K562 (cell line): ENCODE data around the gene HSD11B1L. TPM values are rescaled to one million over a fixed set of nuclear protein-coding genes. Genes with fewer than 3 reads are reported as not detected.

Experiments used
- BACH1 ChIP-seq: fragments of 200-800 bp; sonication (Bioruptor generic); IDR thresholded peaks from 2 replicates; pipeline ENCODE4 v1.6.1; 2016; ENCODE audit warnings: missing genetic modification characterization, missing compliant biosample characterization
- CBFB ChIP-seq: sonication (generic); formaldehyde crosslinking; IDR thresholded peaks from 2 replicates; pipeline ENCODE4 v1.4.0; 2020; ENCODE audit warnings: mild to moderate bottlenecking, missing genetic modification reagents
- COPS2 ChIP-seq: fragments of 450-650 bp; conservative IDR thresholded peaks from 2 replicates; pipeline ENCODE4 v1.6.1; 2016; ENCODE audit warnings: mild to moderate bottlenecking, moderate library complexity
- CREBBP ChIP-seq: IDR thresholded peaks from one replicate; pipeline ENCODE4 v1.6.1; 2012; ENCODE audit warnings: low read depth, mild to moderate bottlenecking, control low read depth, inconsistent platforms, low read length
- CREM ChIP-seq: IDR thresholded peaks from 2 replicates; pipeline ENCODE4 v1.6.1; 2014; ENCODE audit warnings: antibody characterized with exemption, low read depth
- ETV1 ChIP-seq: fragments of 450-650 bp; conservative IDR thresholded peaks from 2 replicates; pipeline ENCODE4 v1.6.1; 2016; ENCODE audit warnings: missing genetic modification characterization, control low read depth, low read depth, missing compliant biosample characterization
- ETV5 ChIP-seq: sonication (generic); formaldehyde crosslinking; IDR thresholded peaks from 2 replicates; pipeline ENCODE4 v1.4.0; 2020; ENCODE audit warnings: low read depth, mild to moderate bottlenecking, missing genetic modification reagents
- MEF2A ChIP-seq: IDR thresholded peaks from 2 replicates; pipeline ENCODE4 v1.6.1; 2011; ENCODE audit warnings: low read depth, mild to moderate bottlenecking, low read length, moderate library complexity; ENCODE audit not compliant: control insufficient read depth
- MXI1 ChIP-seq: IDR thresholded peaks from 2 replicates; pipeline ENCODE4 v1.6.1; 2011; ENCODE audit warnings: low read depth, mild to moderate bottlenecking, improper control_type of control experiment, low read length
- NFATC3 ChIP-seq: fragments of 450-650 bp; IDR thresholded peaks from 2 replicates; pipeline ENCODE4 v1.6.1; 2017; ENCODE audit warnings: mild to moderate bottlenecking
- POLR2A ChIP-seq: fragments of 450-650 bp; conservative IDR thresholded peaks from 2 replicates; pipeline ENCODE4 v1.6.1; 2016
- RBM15 ChIP-seq: fragments of 200-400 bp; formaldehyde crosslinking; IDR thresholded peaks from 2 replicates; pipeline ENCODE4 v1.6.1; 2018; ENCODE audit warnings: mild to moderate bottlenecking, low read length, moderate library complexity; ENCODE audit not compliant: insufficient read depth
- SMAD3 ChIP-seq: fragments of 450-650 bp; formaldehyde crosslinking; conservative IDR thresholded peaks from 2 replicates; pipeline ENCODE4 v1.4.0; 2020; ENCODE audit warnings: mild to moderate bottlenecking
- SNIP1 ChIP-seq: fragments of 450-650 bp; IDR thresholded peaks from 2 replicates; pipeline ENCODE4 v1.7.1; 2017; ENCODE audit warnings: low read depth, mild to moderate bottlenecking
- TAF1 ChIP-seq: IDR thresholded peaks from 2 replicates; pipeline ENCODE4 v1.6.1; 2011; ENCODE audit warnings: mild to moderate bottlenecking, low read length, moderate library complexity; ENCODE audit not compliant: insufficient read depth, control insufficient read depth, severe bottlenecking; ENCODE audit errors: extremely low read depth
- TCF7L2 ChIP-seq: fragments of 150-350 bp; IDR thresholded peaks from 2 replicates; pipeline ENCODE4 v1.6.1; 2016; ENCODE audit warnings: low read depth, mild to moderate bottlenecking, low read length, moderate library complexity
- TOE1 ChIP-seq, 2 experiments: fragments of 450-650 bp in 1 of 2; sonication (generic) in 1 of 2; formaldehyde crosslinking in 1 of 2; IDR thresholded peaks; 2 replicates each; pipeline versions ENCODE4 v1.7.1 to v1.8.0; 2016 to 2022; ENCODE audit warnings: borderline replicate concordance in 2 of 2, mild to moderate bottlenecking in 2 of 2, antibody characterized with exemption in 1 of 2, inconsistent platforms in 1 of 2, low read depth in 1 of 2, missing genetic modification reagents in 1 of 2, moderate library complexity in 1 of 2
- TSHZ1 ChIP-seq: fragments of 250-450 bp; sonication (Bioruptor Pico); IDR thresholded peaks from 2 replicates; pipeline ENCODE4 v1.4.0; 2020; ENCODE audit warnings: mild to moderate bottlenecking, moderate library complexity
- UBTF ChIP-seq, 2 experiments: IDR thresholded peaks; 2 replicates each; pipeline ENCODE4 v1.6.1; 2012; ENCODE audit warnings: improper control_type of control experiment in 2 of 2, low read depth in 2 of 2, low read length in 2 of 2, borderline replicate concordance in 1 of 2
- WHSC1 ChIP-seq: IDR thresholded peaks from one replicate; pipeline ENCODE4 v1.6.1; 2012; ENCODE audit warnings: low read length, control low read depth, inconsistent platforms
- ZNF174 ChIP-seq: fragments of 250-450 bp; sonication (Bioruptor Pico); IDR thresholded peaks from 2 replicates; pipeline ENCODE4 v1.4.0; 2020; ENCODE audit warnings: mild to moderate bottlenecking
- ZNF217 ChIP-seq: sonication (generic); formaldehyde crosslinking; IDR thresholded peaks from 2 replicates; pipeline ENCODE4 v1.8.0; 2022; ENCODE audit warnings: mild to moderate bottlenecking, missing genetic modification reagents
- ZNF324 ChIP-seq: fragments of 250-450 bp; sonication (Bioruptor Pico); IDR thresholded peaks from 2 replicates; pipeline ENCODE4 v1.4.0; 2020; ENCODE audit warnings: mild to moderate bottlenecking
- polyA plus RNA-seq, 8 experiments: library from polyadenylated mRNA; depleted of rRNA in 4 of 8; stranded (reverse) in 5 of 8; unstranded in 3 of 8; fragments of >200 nt; fragmentation: Nextera tagmentation in 2 of 8; fragmentation: Illumina TruSeq in 1 of 8; extraction: Ambion mirVana in 2 of 8; extraction: Trizol in 1 of 8; gene quantifications; 2 replicates each; pipeline versions ENCODE4 v1.2.1 to v1.2.3, GENCODE V29; 2011 to 2014; ENCODE audit warnings: inconsistent platforms in 1 of 8, missing spikeins in 1 of 8
- total RNA-seq, 7 experiments: library from RNA; depleted of rRNA in 6 of 7; stranded (reverse); fragments of >200 nt in 6 of 7; fragmentation: Illumina TruSeq in 2 of 7; extraction: Trizol in 2 of 7; gene quantifications; 2 replicates each; pipeline versions ENCODE4 v1.2.1 to v1.2.3, GENCODE V29; 2011 to 2021; ENCODE audit warnings: low replicate concordance in 1 of 7

HSD11B1L gene
- total and polyA plus RNA-seq, 9 of the 15 experiments (the other 6 are each of a cell fraction or from before 2014, with no cell fraction given): 0.31 to 7.7 (median 2.3) TPM

GRCh38 chr19:5718579-5719273 lies 37.9 kb downstream of the HSD11B1L start (continued):
- peak; percentile 43; the same call in 1 of the 2 replicates for TF ChIP-seq MXI1
- TF ChIP-seq CREM: peak; percentile 45
- 0 out of 2 replicates have a peak, but pooled peaks have one; percentile 74 for TF ChIP-seq NFATC3
- TF ChIP-seq UBTF (IDR thresholded peaks at IDR 0.05; ENCODE audit: borderline replicate concordance in 1 of 2, low read depth in 2 of 2, low read length in 2 of 2): 0 out of 4 replicates have a peak, but pooled peaks of 1 of the 2 experiments have one; percentile 29
- TF ChIP-seq COPS2: no peak
- TF ChIP-seq ZNF217 (CRISPR knock-in tag): no peak
- TF ChIP-seq BACH1: peak; percentile 70; the same call in 1 of the 2 replicates
- TF ChIP-seq TOE1 (IDR thresholded peaks at IDR 0.05; ENCODE audit: borderline replicate concordance): peak; percentile 58
- no peak for TF ChIP-seq TOE1 (CRISPR knock-in tag; IDR thresholded peaks at IDR 0.05; ENCODE audit: borderline replicate concordance, low read depth)
- no peak for TF ChIP-seq CBFB
- no peak for TF ChIP-seq RBM15
- TF ChIP-seq ETV5 (CRISPR knock-in tag): no peak; the same call in 1 of the 2 replicates
- TF ChIP-seq CREBBP: no peak
- TF ChIP-seq TSHZ1 (CRISPR knock-in tag): no peak
- TF ChIP-seq ZNF324: no peak
- TF ChIP-seq ETV1 (tag): 0 out of 2 replicates have a peak, but pooled peaks have one; percentile 37
- no peak for TF ChIP-seq TCF7L2
- no peak for TF ChIP-seq ZNF174
- peak; percentile 66 for TF ChIP-seq TAF1
- peak; percentile 63; the same call in 1 of the 2 replicates for TF ChIP-seq SMAD3 (CRISPR knock-in tag)
- peak; percentile 25; the same call in 1 of the 2 replicates for TF ChIP-seq MEF2A
- no peak for TF ChIP-seq SNIP1
- peak; percentile 89 for TF ChIP-seq POLR2A
- no peak for TF ChIP-seq WHSC1
